Measurements from ENCODE around the gene LENG9.

- TF ChIP-seq CTCF (IDR thresholded peaks at IDR 0.05) = no peak
- peak in 1 of 2 donors; percentile 90 for TF ChIP-seq POLR2A (IDR thresholded peaks at IDR 0.05)
Measured at GRCh38 chr19:54448774-54449700, 14.5 kb downstream of the LENG9 start, which contains the start of gene LENG8.
